NCI-H2107 (cell line): ENCODE results near the gene CUTA.
"Not testable (repeated sequence)": the region's sequence is repeated elsewhere in the genome, so short reads cannot be mapped to it uniquely, and the experiment has no call there.

Source experiments
- DNase-seq: peaks from one replicate; lab custom pipeline; 2025; lab: John Stamatoyannopoulos, UW

The CUTA gene

DNA sequence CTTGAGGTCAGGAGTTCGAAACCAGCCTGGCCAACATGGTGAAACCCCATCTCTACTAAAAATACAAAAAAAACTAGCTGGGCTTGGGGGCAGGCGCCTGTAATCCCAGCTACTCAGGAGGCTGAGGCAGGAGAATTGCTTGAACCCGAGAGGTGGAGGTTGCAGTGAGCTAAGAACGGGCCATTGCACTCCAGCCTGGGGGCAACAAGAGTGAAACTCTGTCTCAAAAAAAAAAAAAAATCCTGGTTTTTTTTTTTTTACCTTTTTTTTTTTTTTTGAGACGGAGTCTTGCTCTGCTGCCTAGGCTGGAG is 50.2 kb downstream of the CUTA start:
- not testable (repeated sequence) for DNase-seq

DNA sequence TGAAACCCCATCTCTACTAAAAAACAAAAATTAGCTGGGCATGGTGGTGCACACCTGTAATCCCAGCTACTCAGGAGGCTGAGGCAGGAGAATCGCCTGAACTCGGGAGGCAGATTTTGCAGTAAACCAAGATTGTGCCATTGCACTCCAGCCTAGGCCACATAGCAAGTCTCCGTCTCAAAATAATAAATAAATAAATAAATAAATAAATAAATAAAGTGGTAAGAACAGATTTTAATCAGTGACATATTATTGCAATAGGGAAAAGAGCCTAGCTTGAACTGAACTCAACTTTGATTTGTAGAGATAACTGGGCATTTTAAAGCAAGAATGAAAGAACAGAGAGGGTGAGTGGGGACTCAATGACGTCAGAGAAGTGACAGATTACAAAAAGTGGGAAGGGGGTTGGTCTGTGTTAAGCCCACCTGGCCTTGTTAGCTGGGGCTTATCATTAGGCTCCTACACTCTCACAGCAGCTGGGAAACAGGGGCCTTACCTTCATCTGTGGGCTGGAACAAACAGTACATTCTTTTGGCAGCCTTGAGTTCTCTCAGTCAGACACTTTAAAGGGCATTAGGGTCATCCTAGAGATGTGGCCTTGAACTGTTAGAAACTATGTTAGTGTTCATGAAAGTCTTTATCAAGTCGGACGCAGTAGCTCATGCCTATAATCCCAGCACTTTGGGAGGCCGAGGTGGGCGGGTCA is 50.7 kb downstream of the CUTA start:
- no peak for DNase-seq
